HL-60 (cell line): ENCODE measurements around the gene CD79B.
"Not testable (repeated sequence)": the region's sequence is repeated elsewhere in the genome, so short reads cannot be mapped to it uniquely, and the experiment has no call there.

ENCODE experiments used
- CTCF ChIP-seq: IDR thresholded peaks from one replicate; pipeline ENCODE4 v1.5.1; 2011; ENCODE audit warnings: low read length, control low read depth, inconsistent platforms; ENCODE audit not compliant: insufficient read depth
- GABPA ChIP-seq: IDR thresholded peaks from 2 replicates; pipeline ENCODE4 v1.6.1; 2012; ENCODE audit warnings: low read depth
- POLR2AphosphoS5 ChIP-seq: IDR thresholded peaks from 2 replicates; pipeline ENCODE4 v1.6.1; 2012; ENCODE audit warnings: low read depth
- TF ChIP-seq, protein P1 (sequence below): IDR thresholded peaks from 2 replicates; pipeline ENCODE4 v1.6.1; 2012; ENCODE audit warnings: low read depth; ENCODE audit not compliant: insufficient replicate concordance

DNA sequence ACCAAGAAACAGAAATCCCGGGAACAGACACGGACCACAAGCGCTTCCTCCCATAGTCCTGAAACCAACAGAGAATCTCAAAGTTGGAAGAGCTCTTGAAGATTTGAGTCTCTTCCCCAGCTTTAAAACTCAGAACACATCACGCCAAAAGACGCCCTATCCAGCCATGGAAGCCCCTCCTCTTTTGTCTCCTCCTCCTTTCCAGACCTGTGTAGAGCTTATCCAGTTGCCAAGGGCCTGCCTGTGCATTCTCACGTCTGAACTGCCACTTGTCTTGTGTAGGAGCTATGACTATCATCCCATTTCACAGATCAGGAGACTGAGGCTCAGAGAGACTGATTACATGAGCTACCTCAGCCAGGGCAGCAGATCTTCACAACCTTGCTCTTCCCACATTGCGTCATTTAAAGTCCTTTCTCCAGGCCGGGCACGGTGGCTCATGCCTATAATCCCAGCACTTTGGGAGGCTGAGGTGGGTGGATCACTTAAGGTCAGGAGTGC is 49.5 kb downstream of the CD79B start:
- not testable (repeated sequence) for TF ChIP-seq CTCF, POLR2AphosphoS5, GABPA
- TF ChIP-seq, protein P1, sequence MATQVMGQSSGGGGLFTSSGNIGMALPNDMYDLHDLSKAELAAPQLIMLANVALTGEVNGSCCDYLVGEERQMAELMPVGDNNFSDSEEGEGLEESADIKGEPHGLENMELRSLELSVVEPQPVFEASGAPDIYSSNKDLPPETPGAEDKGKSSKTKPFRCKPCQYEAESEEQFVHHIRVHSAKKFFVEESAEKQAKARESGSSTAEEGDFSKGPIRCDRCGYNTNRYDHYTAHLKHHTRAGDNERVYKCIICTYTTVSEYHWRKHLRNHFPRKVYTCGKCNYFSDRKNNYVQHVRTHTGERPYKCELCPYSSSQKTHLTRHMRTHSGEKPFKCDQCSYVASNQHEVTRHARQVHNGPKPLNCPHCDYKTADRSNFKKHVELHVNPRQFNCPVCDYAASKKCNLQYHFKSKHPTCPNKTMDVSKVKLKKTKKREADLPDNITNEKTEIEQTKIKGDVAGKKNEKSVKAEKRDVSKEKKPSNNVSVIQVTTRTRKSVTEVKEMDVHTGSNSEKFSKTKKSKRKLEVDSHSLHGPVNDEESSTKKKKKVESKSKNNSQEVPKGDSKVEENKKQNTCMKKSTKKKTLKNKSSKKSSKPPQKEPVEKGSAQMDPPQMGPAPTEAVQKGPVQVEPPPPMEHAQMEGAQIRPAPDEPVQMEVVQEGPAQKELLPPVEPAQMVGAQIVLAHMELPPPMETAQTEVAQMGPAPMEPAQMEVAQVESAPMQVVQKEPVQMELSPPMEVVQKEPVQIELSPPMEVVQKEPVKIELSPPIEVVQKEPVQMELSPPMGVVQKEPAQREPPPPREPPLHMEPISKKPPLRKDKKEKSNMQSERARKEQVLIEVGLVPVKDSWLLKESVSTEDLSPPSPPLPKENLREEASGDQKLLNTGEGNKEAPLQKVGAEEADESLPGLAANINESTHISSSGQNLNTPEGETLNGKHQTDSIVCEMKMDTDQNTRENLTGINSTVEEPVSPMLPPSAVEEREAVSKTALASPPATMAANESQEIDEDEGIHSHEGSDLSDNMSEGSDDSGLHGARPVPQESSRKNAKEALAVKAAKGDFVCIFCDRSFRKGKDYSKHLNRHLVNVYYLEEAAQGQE = not testable (repeated sequence)
